Activated T-helper 1 cell treated with anti-CD3 and anti-CD28 coated beads, Interleukin-2, amount 50 U/mL, for 16 hours (primary cell): Measurements from ENCODE around the gene CAPN13.
"Not testable (repeated sequence)": the region's sequence is repeated elsewhere in the genome, so short reads cannot be mapped to it uniquely, and the experiment has no call there.

Source experiments
- DNase-seq, 2 donors: peaks; one replicate each; pipeline ENCODE4 v3.0.0-alpha.2; 2020; ENCODE audit warnings: low read depth in 1 of 2, low spot score in 1 of 2

The CAPN13 gene

DNA sequence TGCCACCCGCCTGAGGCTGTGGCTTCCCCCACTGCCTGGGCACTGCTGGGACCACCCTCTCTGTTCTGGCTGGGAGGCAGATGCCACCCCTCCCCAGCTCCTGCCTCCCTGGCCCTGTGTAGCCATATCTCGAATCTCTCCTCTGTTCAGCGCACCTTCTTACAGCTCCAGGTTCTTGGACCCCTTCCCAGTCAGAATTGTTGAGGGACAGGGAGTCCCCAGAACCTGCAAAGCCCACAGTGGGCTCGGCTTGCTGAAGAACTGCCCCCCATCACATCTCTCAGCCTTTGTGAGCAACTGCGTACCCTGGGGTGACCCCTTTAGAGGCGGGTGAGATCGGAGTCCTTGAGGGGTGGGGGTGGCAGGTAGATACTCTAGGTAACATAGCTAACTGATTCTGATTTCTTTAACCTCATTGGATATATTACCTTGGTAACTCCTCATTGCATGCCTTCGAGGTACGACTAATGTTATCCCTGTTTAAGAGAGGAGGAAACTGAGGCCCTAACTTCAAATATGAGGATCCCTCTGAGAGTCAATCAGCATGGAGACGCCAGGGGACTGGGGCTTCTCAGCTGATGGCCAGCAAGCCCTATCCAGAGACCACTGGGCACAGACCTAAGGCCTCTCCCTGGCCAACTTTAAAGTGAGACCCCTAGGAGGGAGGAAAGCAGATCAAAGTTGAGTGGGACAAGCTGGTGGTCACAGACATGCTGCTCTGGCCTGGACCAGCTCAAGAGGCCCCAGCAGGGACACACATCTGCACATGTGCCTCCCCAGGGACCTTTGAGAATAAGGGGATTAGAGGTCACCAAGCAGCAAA is 101.3 kb downstream of the CAPN13 start:
- DNase-seq = no peak

DNA sequence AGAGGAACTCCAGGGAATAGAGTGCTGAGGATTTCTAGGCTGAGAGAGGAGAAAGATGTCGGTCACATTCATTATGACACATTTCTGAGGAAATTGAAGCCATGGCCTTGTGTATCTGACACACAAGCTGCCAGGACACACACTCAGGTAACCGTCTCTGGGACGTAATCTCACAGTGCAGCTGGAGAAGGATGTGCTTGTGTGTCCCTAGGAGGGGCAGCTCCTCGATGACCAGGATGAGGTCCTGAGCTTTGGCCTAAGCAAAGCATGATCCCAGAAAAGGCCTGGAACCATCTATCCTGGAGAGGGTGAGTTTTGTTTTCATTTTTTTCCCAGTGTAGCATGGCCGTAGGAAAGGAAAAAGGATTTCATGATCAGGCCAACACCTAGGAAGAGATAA is 102.2 kb downstream of the CAPN13 start:
- no peak for DNase-seq

DNA sequence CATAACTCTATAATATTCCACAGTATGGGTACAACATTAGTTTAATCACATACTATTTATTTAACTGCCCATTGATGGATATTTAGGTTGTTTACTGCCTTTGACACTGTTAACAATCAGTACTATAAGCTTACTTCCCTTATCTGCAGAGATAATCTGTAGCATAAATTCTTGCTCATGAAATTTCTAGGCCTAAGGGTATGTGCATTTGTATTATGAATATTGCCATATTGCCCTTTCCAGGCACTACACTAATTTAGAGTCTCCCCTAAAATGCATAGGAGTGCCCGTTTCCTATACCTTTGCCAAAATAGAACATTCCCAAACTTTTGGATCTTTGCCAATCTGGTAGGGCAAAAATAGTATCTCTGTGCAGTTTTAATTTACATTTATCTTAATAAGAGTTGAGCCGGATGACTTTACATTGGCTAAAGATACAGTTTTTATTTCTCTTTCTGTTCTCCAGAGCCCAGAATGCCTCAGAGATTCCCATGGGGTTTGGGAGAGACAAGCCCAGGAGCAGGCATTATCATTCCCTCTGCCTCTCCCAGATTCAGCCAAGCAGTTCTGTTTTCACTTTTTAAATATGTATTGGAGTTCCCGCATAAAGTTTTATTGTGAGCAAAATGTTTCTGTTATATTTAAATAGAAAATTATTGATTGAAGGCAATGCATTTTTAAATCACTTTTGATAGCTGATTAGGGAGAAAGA is 102.8 kb downstream of the CAPN13 start:
- DNase-seq = no peak

DNA sequence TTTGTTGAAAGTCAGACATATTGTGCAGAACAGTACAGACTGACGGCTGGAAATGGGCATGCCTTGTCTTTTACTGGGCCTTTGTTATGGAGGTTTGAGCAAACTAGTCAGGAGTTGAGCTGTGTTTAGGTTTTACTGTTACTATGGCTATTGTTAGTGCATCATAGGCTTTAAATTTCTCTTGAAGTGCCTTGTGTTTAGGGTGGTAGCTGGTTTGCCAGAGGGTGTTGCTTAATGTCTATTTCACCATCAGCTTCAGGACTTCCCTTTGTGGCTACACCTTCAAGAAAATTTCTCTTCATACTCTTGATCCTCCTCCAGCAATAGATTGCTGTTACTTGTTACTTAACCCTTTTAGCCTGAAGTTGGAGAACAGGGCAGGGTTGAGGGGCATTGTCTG is 104.6 kb downstream of the CAPN13 start:
- no peak for DNase-seq

DNA sequence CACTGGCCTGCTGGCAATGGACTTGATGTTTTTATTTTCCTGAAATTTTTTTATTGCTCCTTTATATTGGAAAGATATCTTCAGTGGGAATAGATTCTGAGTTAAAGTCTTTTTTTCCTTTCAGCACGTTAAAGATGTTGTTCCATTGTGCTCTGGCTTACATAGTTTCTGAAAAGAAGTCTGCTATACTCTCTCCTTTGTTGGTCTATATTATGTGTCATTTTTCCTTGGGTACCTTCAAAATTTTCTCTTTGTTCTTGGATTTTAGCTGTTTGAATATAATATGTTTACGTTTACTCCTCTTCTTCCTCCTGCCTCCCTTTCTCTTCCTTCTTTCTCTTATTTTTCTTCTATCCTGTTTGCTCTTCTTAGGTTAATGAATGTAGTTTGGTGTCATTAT is 105.5 kb downstream of the CAPN13 start:
- DNase-seq = no peak

DNA sequence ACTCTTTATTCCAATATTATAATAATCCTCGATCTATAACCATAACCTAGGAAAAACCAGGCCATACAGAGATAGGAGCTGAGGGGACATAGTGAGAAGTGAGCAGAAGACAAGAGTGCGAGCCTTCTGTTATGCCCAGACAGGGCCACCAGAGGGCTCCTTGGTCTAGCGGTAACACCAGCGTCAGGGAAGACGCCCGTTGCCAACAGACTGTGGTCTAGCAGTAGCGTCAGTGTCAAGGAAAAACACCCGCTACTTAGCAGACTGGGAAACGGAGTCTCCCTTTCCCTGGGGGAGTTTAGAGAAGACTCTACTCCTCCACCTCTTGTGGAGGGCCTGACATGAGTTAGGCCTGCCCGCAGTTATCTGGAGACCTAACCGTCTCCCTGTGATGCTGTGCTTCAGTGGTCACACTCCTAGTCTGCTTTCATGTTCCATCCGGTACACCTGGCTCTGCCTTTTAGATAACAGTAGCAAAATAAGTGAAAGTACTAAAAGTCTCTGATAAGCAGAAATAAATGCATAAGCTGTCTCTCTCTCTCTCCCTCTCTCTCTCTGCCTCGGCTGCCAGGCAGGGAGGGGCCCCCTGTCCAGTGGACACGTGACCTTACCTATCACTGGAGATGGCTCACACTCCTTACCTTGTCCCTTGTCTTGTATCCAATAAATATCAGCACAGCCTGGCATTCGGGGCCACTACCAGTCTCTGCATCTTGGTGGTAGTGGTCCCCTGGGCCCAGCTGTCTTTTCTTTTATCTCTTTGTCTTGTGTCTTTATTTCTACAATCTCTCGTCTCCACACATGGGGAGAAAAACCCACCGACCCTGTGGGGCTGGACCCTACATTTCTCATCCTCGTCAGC is 109.8 kb downstream of the CAPN13 start:
- not testable (repeated sequence) for DNase-seq

DNA sequence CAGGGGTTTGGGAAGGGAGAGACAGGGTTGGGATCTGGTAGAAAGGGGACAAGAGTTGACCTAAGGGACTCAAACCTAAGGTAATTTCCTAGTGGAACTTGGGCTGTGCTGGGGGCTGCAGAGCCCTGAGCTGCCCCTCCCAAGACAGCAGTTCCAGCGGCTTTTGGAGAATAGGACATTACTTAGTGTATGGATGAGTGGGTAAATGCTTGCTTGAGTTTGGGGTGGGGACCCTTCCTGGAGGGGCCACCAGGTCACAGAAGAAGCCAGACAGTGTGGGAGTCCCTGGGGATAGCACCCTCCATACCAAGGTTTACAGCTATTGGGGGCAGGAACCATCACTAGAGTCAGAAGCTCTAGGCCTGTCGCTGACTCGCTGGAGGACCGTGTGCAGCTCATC is 111.5 kb downstream of the CAPN13 start:
- DNase-seq = no peak

DNA sequence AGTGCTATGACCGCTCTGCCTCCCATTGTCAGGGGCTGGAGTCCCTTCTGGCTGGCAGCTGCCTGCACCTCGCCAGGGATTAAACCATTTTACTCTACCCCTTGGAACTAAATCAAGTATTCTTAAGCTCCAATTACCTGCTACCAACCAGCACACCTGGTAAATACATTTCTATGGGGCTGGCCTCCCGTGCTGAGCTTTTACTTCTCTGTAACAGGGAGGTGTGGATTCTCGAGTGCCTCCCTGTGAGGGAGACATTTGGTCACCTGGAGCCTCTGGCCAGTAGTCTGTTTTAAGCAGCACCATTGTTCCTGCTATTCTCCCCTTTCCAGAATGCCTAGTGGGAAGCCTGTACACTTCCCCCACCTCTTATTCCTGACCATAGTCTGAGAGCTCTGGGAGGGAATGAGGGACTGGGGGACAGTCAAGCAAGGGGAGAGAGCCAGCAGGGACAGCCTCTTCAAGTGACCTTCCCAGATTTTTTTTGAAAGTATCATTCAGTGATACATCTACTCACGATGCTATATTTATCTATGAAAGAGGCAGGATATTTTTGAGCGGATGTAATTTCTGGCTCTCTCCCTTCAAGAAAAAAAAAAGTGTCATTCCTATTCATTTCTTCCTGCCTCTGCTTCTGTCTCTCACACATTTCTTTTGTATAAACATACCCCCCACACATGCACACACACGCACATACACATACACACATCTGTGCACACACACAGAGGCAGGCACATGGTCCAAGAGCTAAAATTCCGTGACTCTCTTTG is 112.8 kb downstream of the CAPN13 start:
- DNase-seq = no peak

DNA sequence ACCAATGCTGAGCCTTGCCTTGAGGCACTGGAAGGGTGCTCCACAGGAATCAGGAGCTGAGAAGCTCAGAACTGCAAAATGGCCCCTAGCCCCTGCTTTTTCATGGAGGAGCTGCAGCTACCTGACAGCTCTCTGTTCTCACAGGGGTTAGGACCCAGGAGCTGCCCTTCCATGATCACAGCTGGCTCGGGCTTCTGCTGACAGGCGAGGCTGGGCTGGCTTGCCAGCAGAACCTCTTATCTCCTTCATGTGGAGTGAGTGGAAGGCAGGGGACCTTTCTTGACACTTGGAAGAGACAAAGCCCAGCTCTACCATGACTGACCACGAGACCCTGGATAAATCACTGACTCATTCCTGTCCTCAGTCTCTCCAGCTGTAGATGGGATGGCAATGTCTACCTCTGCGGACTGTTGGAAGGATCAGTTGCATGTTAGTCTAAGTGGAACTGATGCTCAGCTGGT is 113.4 kb downstream of the CAPN13 start:
- DNase-seq = no peak

DNA sequence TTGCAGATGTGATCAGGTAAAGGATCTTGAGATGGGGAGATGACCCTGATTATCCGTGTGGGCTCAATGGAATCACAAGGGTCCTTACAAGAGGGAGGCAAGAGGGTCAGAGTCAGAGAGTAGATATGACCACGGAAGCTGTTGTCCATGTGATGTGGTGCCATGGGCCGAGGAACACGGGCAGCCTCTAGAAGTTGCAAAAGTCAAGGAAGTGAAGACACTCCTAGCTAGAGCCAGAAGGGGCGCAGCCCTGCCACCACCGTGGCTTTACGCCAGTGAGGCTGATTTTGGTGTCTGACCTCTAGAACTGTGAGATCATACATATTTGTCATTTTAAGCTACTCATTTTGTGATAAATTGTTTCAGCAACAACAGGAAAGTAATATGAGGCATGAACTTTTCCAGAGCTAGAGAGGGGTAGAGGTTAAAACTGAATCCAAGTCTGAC is 114.4 kb downstream of the CAPN13 start:
- DNase-seq = no peak

DNA sequence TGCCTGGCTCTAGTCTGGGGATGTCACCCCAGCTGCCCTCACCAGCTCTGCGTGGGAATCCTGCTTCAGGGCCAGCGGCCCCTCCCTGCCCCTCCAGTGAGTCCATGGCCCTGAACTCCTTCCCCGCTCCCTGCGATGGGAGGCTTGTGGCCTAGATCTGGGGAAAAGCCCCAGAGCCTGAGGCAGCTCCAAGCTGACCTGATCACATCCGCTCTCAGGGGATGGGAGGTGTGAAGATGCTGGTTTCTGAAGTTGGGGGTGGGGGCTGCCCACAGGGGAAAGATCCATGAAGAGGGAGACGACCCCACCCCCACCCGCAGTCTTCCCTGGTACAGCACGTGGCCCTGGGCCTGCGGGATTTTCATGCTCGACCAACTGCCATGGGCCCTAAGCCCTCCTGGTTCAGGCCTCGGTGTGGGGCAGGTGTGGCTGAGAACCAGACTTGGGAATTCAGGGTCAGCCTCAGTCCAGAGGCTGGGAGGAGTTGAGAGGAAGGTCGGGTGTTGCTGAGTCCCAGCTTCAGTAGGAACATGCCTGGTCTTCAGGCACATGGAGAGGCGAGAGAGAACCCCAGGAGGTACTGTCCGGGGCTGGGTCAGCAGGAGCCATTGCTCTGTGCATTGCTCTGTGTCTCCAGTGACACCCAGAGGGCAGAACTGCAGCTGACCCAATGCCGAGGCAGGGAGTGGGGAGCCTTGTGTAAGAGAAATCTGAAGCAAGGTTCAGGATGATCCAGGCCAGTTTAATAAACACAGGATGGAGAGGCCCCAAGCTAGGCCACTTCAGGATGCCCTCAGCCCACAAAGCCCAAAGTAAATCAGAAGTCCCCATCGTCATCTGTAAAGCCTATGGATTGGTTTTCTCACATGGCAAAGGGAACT is 115.1 kb downstream of the CAPN13 start:
- DNase-seq = no peak

DNA sequence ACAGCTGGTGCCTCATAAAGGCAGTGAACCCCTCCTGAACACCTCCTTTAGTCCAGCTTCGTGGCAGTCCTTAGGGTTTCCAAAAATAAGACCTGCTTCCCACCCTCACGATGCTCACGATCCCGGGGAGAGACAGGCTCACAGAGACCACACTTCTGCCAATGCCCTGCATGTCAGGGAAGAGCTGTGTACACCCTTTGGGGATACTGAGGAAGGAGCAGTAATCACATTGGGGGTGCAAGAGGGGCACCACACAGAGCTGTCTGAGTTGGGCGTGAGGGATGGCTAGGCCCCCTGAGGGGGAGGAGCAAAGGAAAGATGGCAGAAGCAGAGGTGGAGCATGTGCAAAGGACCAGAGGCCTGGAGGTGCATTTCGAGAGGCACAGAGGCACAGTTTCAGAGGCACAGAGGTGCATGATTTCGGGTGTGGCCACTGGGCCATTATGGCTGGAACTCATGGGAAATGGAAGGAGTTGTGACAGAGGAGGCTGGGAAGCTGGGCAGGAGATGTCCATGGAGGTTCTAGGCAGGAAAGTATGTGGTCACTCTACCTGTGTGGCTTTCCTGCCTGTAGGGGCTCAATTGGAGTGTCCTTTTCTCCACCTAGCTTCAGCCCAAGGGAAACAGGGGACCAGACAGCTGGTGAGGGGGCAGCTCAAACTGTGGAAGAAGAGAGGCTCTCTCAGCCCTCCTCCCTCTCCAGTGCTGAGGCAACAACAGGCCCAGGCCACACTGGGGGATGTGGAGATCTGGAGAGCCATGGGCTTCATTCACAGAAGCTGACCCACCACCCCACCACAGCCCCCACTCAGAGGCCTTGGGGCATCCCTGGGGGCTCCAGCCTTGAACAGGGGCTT is 115.9 kb downstream of the CAPN13 start:
- no peak for DNase-seq

DNA sequence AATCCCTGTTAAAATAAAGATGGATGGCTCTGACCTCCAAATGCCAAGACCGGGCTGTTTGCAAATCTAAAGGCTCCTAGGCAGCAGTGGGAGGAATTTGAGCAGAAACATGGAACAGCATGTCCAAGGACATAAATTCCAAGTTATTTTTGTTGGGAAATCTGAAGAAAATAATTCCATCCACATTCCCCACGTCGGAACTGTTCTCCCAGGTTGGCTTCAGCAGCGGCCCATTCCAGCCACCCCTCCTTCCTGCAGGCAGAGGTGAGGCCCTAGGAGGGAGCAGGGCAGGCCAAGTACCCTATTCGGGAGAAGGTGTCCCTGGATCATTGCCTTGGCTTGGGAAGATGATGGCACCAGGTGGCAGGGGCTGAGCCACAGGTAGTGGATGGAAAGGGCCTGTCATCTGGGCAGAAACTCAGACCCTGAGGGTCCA is 117.1 kb downstream of the CAPN13 start:
- DNase-seq = no peak

DNA sequence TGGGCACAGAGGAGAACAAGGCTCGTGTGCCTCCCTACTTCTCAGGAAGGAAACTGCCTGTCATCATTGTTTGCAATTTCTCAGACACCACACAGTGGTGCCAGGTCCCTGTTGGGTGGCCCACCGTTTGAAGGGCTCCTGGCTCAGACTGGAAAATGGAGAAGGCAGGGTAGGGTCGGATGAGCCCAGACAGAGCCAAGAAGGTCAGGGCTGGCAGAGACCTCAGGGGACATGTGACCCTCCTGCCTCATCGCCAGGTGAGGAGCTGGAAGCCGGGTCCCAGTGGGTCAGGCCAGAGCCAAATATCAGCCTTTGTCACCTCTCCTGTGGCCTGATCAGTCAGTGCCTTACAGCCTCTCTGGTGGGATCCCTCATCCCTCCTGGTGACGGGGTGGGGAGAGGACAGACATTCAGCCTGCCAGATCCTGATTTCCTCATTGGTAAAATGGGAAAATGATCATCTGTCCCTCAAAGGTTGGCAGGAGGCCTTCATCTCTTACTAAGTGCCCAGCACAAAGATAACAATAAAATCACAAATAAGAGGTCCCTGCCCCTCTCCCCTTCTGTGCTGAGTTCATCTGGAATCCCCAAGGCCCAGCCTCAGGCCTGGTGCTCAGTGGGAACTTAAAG is 117.6 kb downstream of the CAPN13 start:
- DNase-seq = no peak

DNA sequence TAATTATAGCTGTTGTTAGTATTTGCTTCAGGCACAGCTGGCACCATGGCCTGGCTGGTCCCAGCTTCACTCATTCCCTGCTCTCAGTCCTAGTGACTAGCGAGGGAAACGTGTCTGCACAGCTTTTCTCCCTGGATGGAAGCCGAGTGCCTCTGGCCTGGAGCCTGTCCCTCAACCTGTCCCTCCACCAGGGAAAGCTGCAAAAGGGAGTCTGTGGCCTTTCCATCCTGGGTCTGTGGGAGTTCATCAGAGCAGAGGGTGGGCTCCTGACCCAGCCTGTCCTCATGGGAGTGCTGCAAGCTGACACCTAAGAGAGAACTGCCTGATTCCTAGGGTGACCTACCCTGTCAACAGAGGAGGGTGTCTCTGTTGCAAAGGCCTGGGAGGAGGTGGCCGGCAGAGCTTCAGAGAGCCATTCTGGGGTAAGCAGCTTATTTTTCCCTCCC is 118.3 kb downstream of the CAPN13 start:
- no peak for DNase-seq

DNA sequence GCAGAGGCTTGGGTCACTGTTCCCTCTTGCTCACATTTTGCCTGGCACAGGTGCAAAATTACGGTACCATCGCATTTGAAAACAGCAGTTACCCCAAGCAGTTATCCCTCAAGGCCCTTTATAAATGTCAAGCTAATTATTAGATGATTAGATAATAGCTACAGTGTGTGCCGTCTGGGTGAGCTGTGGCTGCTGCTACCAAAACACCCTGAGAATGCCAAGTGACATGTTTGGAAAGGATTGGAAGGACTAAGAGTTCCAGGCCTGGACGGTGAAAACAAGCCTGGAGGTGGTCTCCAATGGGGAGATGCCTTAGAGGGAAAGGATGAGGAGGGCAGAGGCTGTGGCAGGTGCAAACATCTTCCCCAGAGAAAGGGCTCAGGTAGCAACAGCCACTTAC is 120.6 kb downstream of the CAPN13 start:
- DNase-seq = no peak

DNA sequence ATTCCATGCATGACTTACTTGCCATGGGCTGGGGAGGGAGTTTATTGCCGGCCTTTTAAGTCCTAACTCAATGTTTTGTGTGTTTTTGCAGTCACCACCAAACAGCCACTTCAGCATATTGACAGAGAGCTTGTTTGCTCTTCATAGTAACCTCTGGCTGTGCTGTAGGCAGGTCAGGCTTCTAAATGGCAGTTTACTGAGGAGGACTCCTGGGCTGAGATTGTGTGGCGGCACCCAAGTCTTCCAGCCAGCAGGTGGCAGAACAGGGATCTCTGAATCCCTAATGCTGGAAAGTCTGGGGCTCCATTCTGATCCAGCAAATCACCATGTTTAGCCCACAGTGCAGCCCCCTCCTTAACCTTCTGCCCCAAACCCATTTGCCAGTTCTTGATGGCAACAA is 121.2 kb downstream of the CAPN13 start:
- DNase-seq = no peak

DNA sequence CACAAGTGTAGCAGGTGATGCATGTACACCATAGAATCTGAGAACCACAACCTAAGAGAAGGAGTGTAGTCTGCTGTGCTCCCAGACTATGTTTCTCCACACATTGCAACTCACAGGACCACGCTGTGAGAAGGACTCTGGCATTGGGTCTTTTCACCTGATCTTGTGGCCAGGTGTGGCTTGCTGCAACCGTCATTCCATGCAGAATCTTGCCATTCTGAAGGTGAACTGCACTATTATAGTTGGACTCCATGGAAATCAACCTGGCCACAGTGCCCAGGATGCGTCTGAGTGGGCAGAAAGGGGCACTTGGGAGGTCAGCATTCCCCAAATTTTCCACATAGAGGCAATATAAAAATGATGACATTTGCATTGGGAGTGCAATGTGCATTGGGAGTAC is 122.2 kb downstream of the CAPN13 start:
- DNase-seq = no peak
